Embryonic facial prominence (tissue), 1 donor: ENCODE measurements around the gene TMEM270.
"Not testable (repeated sequence)": the region's sequence is repeated elsewhere in the genome, so short reads cannot be mapped to it uniquely, and the experiment has no call there.

Source experiments
- DNase-seq: peaks from one replicate; pipeline ENCODE4 v3.0.0-alpha.2; 2016; ENCODE audit errors: extremely low spot score

The TMEM270 gene

GRCh38 chr7:73860859-73861258, at the start of gene TMEM270:
TMEM270 (plus strand) TSS chr7:73861159; CDS start chr7:73861195, 36 bp downstream.
- DNase-seq, result no peak

DNA sequence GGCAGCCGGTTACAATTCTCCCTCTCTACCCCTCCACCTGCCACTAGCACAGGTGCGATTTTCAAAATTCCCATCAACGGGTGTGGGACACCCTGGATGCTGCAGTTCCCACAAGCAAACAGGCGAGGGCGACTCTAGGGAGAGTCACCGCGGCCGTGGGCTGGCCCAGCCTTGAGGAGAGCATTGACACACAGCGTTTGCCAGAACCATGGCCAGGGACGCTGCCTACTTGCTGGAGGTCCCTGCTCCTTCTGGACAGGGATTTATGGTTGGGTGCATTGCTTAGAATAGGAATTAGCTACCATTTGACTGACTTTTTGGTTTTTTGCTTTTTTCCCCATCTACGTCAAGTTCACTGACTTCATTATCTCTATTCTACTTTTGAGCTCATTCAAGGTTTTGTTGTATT, 49.2 kb upstream of the TMEM270 start:
- no peak for DNase-seq

DNA sequence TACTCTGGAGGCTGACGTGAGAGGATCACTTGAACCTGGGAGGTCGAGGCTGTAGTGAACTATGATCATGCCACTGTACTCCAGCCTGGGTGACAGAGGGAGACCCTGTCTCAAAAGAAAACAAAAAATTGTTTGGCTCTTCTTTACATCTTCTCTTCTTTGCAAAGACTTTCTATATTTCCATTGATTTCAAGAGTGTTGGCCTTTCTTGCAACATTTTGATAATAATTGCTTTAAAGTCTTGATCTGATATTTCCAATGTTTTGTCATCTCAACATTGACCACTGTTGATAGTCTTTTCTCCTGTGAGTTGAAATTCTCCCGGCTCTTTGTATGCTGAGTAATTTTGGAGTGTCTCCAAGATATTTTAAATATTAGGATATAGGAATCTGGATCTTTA, 48.0 kb upstream of the TMEM270 start:
- no peak for DNase-seq

GRCh38 chr7:73815436-73815835, 45.5 kb upstream of the TMEM270 start:
- no peak for DNase-seq

DNA sequence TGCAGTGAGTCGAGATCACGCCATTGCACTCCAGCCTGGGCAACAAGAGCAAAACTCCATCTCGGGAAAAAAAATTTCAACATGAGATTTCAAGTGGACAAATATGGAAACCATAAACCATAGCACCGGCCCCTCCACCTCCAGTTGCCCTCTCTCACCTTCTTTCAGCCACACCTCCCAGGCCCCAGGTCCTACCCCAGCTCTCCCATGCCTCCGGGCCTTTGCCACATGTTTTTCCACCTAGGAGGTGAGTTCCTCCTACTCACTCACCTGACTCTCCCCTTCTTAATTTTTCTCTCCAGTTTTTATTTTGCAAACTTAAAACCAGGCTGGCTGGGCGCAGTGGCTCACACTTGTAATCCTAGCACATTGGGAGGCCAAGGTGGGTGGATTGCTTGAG, 43.8 kb upstream of the TMEM270 start:
- DNase-seq, result no peak

GRCh38 chr7:73820013-73820412, 40.9 kb upstream of the TMEM270 start:
- DNase-seq, result no peak

GRCh38 chr7:73821597-73822285, 39.2 kb upstream of the TMEM270 start:
- DNase-seq, result not testable (repeated sequence)

- DNase-seq, result no peak
These were observed 38.4 kb upstream of the TMEM270 start for GRCh38 chr7:73822319-73823173.

DNA sequence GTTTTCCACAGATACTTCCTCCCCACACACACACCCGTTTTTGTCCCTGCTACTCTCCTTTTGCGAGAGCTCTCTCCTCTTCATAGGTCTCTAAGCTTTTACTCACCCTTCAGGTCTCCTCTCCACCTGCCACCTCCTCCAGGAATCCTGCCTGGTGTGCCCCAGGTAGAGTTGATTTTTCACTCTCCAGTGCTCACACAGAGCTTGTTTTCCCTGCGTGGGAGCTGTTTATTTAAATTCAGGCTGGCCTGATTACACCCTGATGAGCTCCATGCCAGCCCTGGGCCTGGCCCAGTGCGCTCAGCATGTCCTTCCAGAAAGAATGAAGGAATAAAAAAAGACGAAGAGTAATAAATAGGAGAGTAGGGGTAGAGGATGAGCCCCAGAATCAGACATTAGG, 37.7 kb upstream of the TMEM270 start:
- no peak for DNase-seq

GRCh38 chr7:73823873-73824592, 36.9 kb upstream of the TMEM270 start:
- DNase-seq, result no peak

GRCh38 chr7:73824986-73825385, 36.0 kb upstream of the TMEM270 start:
- no peak for DNase-seq

DNA sequence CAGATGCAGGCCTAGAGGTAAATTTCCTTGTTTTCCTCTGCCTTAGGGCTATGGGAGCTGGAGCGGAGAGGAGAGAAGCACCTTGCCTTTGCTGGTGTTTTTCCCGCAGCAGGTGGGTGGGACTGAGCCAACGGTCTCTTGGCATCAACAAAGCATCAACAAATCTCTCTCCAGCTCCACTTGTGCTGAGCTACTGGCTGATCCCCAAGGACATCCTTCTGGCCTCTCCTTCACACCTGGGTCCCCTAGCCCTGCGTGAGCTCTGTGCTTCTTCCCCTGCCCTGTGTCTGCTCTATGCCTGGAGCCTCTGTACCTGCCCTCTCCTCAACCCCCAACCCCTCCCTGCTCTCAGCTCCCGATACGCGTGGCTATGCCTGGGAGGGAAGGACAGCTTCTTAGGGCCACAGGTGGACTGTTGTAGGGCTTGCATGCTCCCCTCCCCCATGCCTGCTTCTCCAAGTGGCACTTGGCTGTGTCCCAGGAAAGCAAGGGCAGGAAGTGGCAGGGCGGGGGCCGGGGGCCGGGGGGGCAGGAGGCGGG, 33.3 kb upstream of the TMEM270 start:
- DNase-seq, result no peak

- no peak for DNase-seq
These were observed 32.7 kb upstream of the TMEM270 start for GRCh38 chr7:73828107-73828803.

GRCh38 chr7:73828972-73829371, 32.0 kb upstream of the TMEM270 start:
- DNase-seq, result no peak

GRCh38 chr7:73829505-73829904, 31.5 kb upstream of the TMEM270 start:
- no peak for DNase-seq

- DNase-seq, result no peak
These were observed 30.9 kb upstream of the TMEM270 start for GRCh38 chr7:73829921-73830680.

GRCh38 chr7:73830681-73831583, 30.0 kb upstream of the TMEM270 start, which contains the start of gene CLDN4:
CLDN4 (plus strand) TSS chr7:73830996; CDS start chr7:73831202, 206 bp downstream.
- no peak for DNase-seq

- no peak for DNase-seq
These were observed 29.4 kb upstream of the TMEM270 start for GRCh38 chr7:73831584-73831833.

- DNase-seq, result no peak
These were observed 28.9 kb upstream of the TMEM270 start for GRCh38 chr7:73831834-73832651.
